Prostate gland (tissue), 2 donors: ENCODE data around the gene SHISAL1. TPM values are rescaled to one million over a fixed set of nuclear protein-coding genes. Genes with fewer than 3 reads are reported as not detected.
A peak's percentile ranks its signal among the peaks of the same experiment; 100 is the strongest.
"Not testable (repeated sequence)": the region's sequence is repeated elsewhere in the genome, so short reads cannot be mapped to it uniquely, and the experiment has no call there.

Experiments
- DNase-seq: peaks from one replicate; pipeline ENCODE4 v3.0.0-alpha.2; 2019; ENCODE audit warnings: low spot score
- H3K27ac ChIP-seq, 2 donors: fragments of 200-600 bp; sonication (generic); 2 replicates each; pipeline ENCODE4 v1.5.1; 2017 to 2019
- H3K27me3 ChIP-seq: fragments of 200-600 bp; sonication (generic); replicated peaks from 2 replicates; pipeline ENCODE4 v1.5.1; 2019; ENCODE audit not compliant: insufficient read depth
- H3K36me3 ChIP-seq, 2 donors: fragments of 200-600 bp; sonication (generic); 1 replicate in 1 of 2; 2 replicates in 1 of 2; pipeline versions ENCODE4 v1.5.1 to v1.8.1; 2017 to 2019
- H3K4me1 ChIP-seq: fragments of 200-600 bp; sonication (generic); replicated peaks from 2 replicates; pipeline ENCODE4 v1.5.1; 2019
- H3K4me3 ChIP-seq, 2 donors: fragments of 200-600 bp; sonication (generic); 2 replicates each; pipeline ENCODE4 v1.5.1; 2017 to 2019
- H3K9me3 ChIP-seq: fragments of 200-600 bp; sonication (generic); 2 replicates; pipeline ENCODE4 v1.5.1; 2017
- POLR2A ChIP-seq: fragments of 450-650 bp; IDR thresholded peaks from one replicate; pipeline ENCODE4 v1.6.1; 2016; ENCODE audit warnings: antibody characterized with exemption, mild to moderate bottlenecking
- POLR2AphosphoS5 ChIP-seq: sonication (generic); formaldehyde crosslinking; IDR thresholded peaks from one replicate; pipeline ENCODE4 v1.6.1; 2017; ENCODE audit warnings: antibody characterized with exemption
- WGBS: methylation state at CpG from one replicate; pipeline ENCODE4 v1.1.5; 2018; 5-methylcytosine and 5-hydroxymethylcytosine counted together
- intact Hi-C: fragments of 100-400 bp; cut with DNase I; formaldehyde crosslinking; loops from one replicate; pipeline ENCODE4 v1.14.2; 2022
- total RNA-seq, 2 donors: library from RNA; depleted of rRNA; stranded (reverse); fragments of >200 nt; gene quantifications; one replicate each; pipeline ENCODE4 v1.1.0, GENCODE V29; 2016
- TF ChIP-seq, protein P1 (sequence below), 4 experiments: fragments of 200-600 bp in 2 of 4; fragments of 450-650 bp in 2 of 4; sonication (generic) in 2 of 4; IDR thresholded peaks; 1 replicate in 3 of 4; 2 replicates in 1 of 4; pipeline ENCODE4 v1.5.1; 2016 to 2019; ENCODE audit warnings: antibody characterized with exemption in 4 of 4, mild to moderate bottlenecking in 2 of 4, moderate library complexity in 2 of 4

The SHISAL1 gene
- total RNA-seq, 2 donors from 2014 or later: 1.8 to 7.8 TPM

DNA sequence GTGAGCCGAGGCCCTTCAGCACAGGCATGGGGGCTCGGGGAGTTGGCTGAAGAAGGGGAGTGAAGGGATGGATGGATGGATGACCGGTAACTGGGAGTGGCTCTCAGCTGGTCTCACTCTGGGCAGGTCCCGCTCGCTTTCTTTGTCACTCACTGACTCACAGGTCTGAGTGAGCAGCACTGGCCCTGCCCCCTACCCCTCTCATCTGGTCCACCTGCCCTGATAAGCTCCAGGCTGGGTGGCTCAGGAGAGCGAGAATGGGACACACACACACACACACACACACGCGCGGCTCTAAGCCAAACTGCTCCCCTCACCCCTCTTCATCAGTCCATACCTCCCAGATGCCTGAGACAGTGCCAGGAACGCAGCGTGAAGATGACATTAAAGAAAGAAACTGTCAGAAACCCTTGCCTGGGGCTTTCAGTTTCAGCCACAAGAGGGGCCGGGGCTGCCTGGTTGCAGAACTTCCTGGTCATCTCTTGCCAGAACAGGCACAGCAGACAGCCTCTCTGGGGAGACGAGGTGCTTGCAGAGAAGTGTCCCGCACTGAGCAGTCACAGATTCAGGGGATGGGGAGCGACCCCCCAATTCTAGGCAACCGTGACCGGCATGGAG is 16.5 kb upstream of the SHISAL1 start:
- peaks cover 7% of the 10 kb centered on the region for H3K27me3 ChIP-seq
- no peak overlapping the region for H3K27ac ChIP-seq
- DNase-seq: no peak
- no peak overlapping the region for H3K4me3 ChIP-seq
- no peak for TF ChIP-seq POLR2A
- TF ChIP-seq, protein P1, sequence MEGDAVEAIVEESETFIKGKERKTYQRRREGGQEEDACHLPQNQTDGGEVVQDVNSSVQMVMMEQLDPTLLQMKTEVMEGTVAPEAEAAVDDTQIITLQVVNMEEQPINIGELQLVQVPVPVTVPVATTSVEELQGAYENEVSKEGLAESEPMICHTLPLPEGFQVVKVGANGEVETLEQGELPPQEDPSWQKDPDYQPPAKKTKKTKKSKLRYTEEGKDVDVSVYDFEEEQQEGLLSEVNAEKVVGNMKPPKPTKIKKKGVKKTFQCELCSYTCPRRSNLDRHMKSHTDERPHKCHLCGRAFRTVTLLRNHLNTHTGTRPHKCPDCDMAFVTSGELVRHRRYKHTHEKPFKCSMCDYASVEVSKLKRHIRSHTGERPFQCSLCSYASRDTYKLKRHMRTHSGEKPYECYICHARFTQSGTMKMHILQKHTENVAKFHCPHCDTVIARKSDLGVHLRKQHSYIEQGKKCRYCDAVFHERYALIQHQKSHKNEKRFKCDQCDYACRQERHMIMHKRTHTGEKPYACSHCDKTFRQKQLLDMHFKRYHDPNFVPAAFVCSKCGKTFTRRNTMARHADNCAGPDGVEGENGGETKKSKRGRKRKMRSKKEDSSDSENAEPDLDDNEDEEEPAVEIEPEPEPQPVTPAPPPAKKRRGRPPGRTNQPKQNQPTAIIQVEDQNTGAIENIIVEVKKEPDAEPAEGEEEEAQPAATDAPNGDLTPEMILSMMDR (IDR thresholded peaks at IDR 0.05): no peak
- no peak for TF ChIP-seq POLR2AphosphoS5
- H3K36me3 ChIP-seq: no peaks in the 10 kb centered on the region
- intact Hi-C loops: loop anchor here (5.0 to 10.0 kb wide), 3 partner anchors 244 to 334 kb away; no protein-coding TSS in a partner anchor
- no peaks in the 10 kb centered on the region for H3K4me1 ChIP-seq
- no peaks in the 10 kb centered on the region for H3K9me3 ChIP-seq
- 63% methylated on average over 17 of the region's 17 CpGs for WGBS

DNA sequence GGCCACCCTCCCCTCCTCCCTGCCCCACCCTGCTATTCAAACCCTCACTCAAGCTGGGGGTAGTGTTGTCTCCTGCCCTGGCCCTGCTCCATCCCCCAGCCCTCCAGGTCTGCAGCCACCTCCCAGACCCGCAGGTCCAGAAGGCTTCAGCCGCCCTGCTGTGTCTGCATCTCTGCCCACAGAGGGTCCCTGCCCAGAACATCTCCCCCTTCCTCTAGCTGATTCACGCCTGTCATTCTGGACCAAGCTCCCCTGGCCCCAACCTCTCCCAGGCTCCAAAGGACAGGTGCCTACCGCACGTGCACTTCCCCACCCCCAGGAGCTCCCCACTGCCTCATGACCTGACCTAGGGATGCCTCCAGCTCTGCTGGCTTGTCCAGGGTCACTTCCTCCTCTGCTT is 16.0 kb upstream of the SHISAL1 start:
- DNase-seq: no peak
- H3K27ac ChIP-seq: no peak overlapping the region
- no peaks in the 10 kb centered on the region for H3K36me3 ChIP-seq
- no peak for TF ChIP-seq POLR2AphosphoS5
- no peaks in the 10 kb centered on the region for H3K9me3 ChIP-seq
- H3K4me1 ChIP-seq: no peaks in the 10 kb centered on the region
- H3K27me3 ChIP-seq: peaks cover 7% of the 10 kb centered on the region
- 86% methylated on average over 5 of the region's 5 CpGs for WGBS
- no peak overlapping the region for H3K4me3 ChIP-seq
- intact Hi-C loops: loop anchor here (5.0 to 10.0 kb wide), 3 partner anchors 244 to 334 kb away; no protein-coding TSS in a partner anchor

DNA sequence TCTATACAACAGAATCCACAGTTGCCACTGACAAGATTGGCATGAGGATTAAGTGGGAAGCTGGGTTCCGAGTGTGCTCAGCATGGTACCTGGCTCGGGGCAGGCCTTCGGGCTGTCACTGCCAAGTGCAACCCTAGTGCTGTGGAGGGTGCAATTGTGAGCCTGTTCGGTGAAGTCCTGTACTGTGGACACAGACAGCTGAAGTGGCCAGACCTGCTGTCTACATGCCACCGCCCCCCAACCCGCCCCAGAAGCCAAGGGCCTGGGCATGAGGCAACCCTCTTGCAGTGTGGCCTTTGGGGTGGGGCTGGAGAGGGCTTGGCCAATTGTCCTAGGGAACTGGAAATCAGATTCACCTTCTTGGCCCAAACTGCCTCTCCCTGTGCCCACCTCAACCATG is 15.6 kb upstream of the SHISAL1 start:
- intact Hi-C loops: loop anchor here (5.0 to 10.0 kb wide), 3 partner anchors 244 to 334 kb away; no protein-coding TSS in a partner anchor
- no peaks in the 10 kb centered on the region for H3K9me3 ChIP-seq
- H3K36me3 ChIP-seq: no peaks in the 10 kb centered on the region
- TF ChIP-seq POLR2AphosphoS5 (no peak), POLR2A (no peak)
- TF ChIP-seq, protein P1 (IDR thresholded peaks at IDR 0.05): no peak
- no peak overlapping the region for H3K27ac ChIP-seq
- 98% methylated on average over 6 of the region's 6 CpGs for WGBS
- H3K27me3 ChIP-seq: peaks cover 7% of the 10 kb centered on the region
- no peaks in the 10 kb centered on the region for H3K4me1 ChIP-seq
- DNase-seq: no peak
- no peak overlapping the region for H3K4me3 ChIP-seq

DNA sequence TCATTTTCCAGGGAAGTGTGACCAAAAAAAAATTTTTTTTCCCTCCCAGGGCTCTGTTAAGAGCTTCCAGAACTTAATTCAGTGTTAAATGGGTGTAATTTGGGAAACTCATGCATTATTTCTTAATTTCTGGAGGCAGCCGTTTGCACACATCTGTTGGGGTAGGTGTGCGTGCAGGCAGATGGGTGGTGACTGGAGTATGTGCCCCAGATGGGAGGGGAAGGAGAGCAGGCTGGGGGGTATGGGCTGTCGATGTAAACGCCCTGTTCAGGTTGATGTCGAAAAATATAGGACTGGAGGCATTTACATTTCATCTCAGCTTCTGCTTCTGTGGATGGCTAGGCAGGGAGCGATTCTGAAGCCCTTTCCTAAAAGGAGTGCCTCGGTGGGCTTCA is 13.7 kb upstream of the SHISAL1 start:
- no peaks in the 10 kb centered on the region for H3K36me3 ChIP-seq
- H3K27ac ChIP-seq: peak overlapping the region in 1 of 2 donors; percentile 6
- no peaks in the 10 kb centered on the region for H3K9me3 ChIP-seq
- WGBS: 62% methylated on average over 7 of the region's 7 CpGs
- peak overlapping the region; percentile 31 to 33 for H3K4me3 ChIP-seq
- no peaks in the 10 kb centered on the region for H3K4me1 ChIP-seq
- H3K27me3 ChIP-seq: peaks cover 4% of the 10 kb centered on the region
- no peak for TF ChIP-seq POLR2AphosphoS5
- no peak for TF ChIP-seq POLR2A
- TF ChIP-seq, protein P1 (IDR thresholded peaks at IDR 0.05): no peak
- intact Hi-C loops: loop anchor here (5.0 to 10.0 kb wide), 3 partner anchors 242 to 332 kb away; no protein-coding TSS in a partner anchor
- DNase-seq: no peak

DNA sequence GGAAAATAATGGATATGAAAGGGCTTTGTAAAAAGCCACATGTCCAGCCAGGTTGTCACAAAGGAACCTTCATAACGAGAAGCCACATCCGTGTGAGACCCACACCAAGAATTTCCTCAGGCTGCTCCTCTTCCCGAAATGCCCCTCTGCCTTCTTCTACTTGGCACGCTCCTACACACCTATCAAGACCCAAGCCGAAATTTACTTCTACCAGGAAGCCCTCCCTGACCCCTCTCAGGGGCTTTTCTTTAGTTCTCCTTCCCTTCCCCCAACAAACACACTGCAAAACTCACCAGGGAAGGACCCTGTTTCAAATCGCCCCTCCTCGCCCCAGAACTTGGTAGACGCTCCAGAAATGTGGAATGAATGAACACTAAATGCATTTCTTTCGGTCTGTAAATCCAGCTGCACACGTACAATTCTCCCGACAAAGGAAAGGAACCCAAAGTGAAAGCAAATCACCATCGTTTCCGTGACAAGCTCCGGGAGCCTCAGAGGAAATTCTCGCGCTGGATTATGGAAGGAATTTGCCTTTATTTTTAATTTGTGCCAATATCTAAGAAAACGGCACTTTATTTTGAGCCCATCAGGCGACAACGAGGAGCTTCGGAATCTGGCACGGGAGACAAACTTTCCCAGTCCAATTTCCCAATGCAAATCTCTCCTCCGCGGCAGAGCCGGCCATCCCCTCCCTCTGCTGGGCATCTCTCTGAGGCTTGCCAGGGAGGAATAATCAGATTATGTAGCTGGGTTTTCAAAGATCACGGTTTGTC is 13.2 kb upstream of the SHISAL1 start:
- no peak for TF ChIP-seq POLR2A
- TF ChIP-seq, protein P1 (IDR thresholded peaks at IDR 0.05): peak in 1 of 4 experiments; percentile 12
- 22% methylated on average over 25 of the region's 25 CpGs for WGBS
- Histone ChIP-seq H3K36me3 (no peaks in the 10 kb centered on the region), H3K4me1 (no peaks in the 10 kb centered on the region), H3K27ac (peak overlapping the region in 1 of 2 donors; percentile 6), H3K9me3 (no peaks in the 10 kb centered on the region), H3K4me3 (peak overlapping the region; percentile 31 to 33), H3K27me3 (peaks cover 4% of the 10 kb centered on the region)
- no peak for DNase-seq
- intact Hi-C loops: loop anchor here (5.0 to 10.0 kb wide), 3 partner anchors 241 to 331 kb away; no protein-coding TSS in a partner anchor

DNA sequence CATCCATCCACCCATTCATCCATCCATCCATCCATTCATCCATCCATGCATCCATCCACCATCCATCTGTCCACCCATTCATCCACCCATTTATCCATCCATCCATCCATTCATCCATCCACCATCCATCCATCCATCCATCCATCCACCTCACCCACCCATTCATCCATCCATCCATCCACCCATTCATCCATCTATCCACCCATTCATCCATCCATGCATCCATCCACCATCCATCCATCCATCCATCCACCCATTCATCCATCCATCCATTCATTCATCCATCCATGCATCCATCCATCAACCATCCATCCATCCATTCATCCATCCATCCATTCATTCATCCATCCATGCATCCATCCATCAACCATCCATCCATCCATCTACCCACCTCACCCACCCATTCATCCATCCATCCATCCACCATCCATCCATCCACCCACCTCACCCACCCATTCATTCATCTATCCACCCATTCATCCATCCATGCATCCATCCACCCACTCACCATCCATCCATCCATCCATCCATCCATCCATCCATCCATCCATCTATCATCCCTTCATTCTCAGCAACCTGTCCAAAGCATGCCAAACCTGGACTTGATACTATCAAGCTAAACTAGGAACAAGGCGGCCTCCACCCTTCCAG is 10.5 kb upstream of the SHISAL1 start:
- WGBS: 93% methylated on average over 1 of the region's 1 CpG
- DNase-seq, H3K9me3 ChIP-seq, H3K36me3 ChIP-seq, H3K4me3 ChIP-seq, H3K27me3 ChIP-seq, H3K4me1 ChIP-seq, H3K27ac ChIP-seq: not testable (repeated sequence)
- intact Hi-C loops: loop anchor here (10.0 kb wide), 2 partner anchors 238 to 328 kb away; no protein-coding TSS in a partner anchor
